Measurements from ENCODE around the gene MCOLN1. TPM values are rescaled to one million over a fixed set of nuclear protein-coding genes. Genes with fewer than 3 reads are reported as not detected.

MCOLN1 gene
- total RNA-seq, 1 experiment from 2014 or later: 13.1 TPM

DNA sequence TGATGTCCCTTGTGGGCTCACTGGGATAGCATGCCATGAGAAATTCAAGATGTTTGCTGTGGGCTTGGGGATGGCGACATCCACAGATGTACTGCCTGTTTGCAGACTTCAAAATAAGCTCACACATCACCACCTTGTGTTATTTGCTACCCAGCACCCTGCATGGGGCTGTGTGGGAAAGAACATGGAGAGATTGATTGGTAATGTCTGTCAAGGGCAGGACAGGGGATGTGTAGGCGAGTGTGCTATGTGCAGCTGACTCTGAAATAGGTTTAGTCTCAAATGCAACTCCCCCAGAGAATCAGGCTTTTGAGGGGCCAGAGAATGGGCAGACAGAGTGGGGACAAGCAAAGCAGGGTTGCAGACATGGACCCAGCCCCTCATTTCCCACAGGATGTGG is 37.8 kb downstream of the MCOLN1 start:
- intact Hi-C loops (cut with micrococcal nuclease; ENCODE audit: unreplicated experiment): no loop called here
- Mint-ChIP-seq H3K4me3 (ENCODE audit: low read depth, unreplicated experiment) (no peak overlapping the region), H3K27me3 (ENCODE audit: unreplicated experiment) (no peaks in the 10 kb centered on the region), H3K9me3 (ENCODE audit: low read depth, unreplicated experiment) (no peaks in the 10 kb centered on the region), H3K36me3 (ENCODE audit: insufficient read depth, unreplicated experiment) (peaks cover 10% of the 10 kb centered on the region), H3K27ac (ENCODE audit: unreplicated experiment) (no peak overlapping the region), H3K4me1 (ENCODE audit: low read depth, unreplicated experiment) (no peaks in the 10 kb centered on the region)
- DNase-seq: no peak
- no TSS peak for BruUV-seq (replicated peaks)
- CTCF ChIA-PET: no interaction called here
- no peak for TF ChIP-seq CTCF (IDR thresholded peaks at IDR 0.05; ENCODE audit: unreplicated experiment)

GRCh38 chr19:7561325-7561724 is 38.9 kb downstream of the MCOLN1 start:
- no peak for DNase-seq
- Mint-ChIP-seq H3K27me3 (ENCODE audit: unreplicated experiment) (no peaks in the 10 kb centered on the region), H3K4me1 (ENCODE audit: low read depth, unreplicated experiment) (no peaks in the 10 kb centered on the region), H3K27ac (ENCODE audit: unreplicated experiment) (no peak overlapping the region), H3K9me3 (ENCODE audit: low read depth, unreplicated experiment) (no peaks in the 10 kb centered on the region), H3K4me3 (ENCODE audit: low read depth, unreplicated experiment) (no peak overlapping the region), H3K36me3 (ENCODE audit: insufficient read depth, unreplicated experiment) (peaks cover 5% of the 10 kb centered on the region)
- CTCF ChIA-PET: interaction anchor here (0.6 kb wide), 1 partner anchor 409 kb away, joined by 3 read pairs; no protein-coding TSS in a partner anchor
- no peak for TF ChIP-seq CTCF (IDR thresholded peaks at IDR 0.05; ENCODE audit: unreplicated experiment)
- intact Hi-C loops (cut with micrococcal nuclease; ENCODE audit: unreplicated experiment): no loop called here
- no TSS peak for BruUV-seq (replicated peaks)

GRCh38 chr19:7562646-7563393 is 40.4 kb downstream of the MCOLN1 start:
- H3K4me3 Mint-ChIP-seq (ENCODE audit: low read depth, unreplicated experiment): no peak overlapping the region
- H3K9me3 Mint-ChIP-seq (ENCODE audit: low read depth, unreplicated experiment): no peaks in the 10 kb centered on the region
- BruUV-seq (replicated peaks): no TSS peak
- CTCF ChIA-PET: interaction anchor here (0.7 kb wide), 1 partner anchor 55 kb away, joined by 4 read pairs; no protein-coding TSS in a partner anchor
- TF ChIP-seq CTCF (IDR thresholded peaks at IDR 0.05; ENCODE audit: unreplicated experiment): no peak
- DNase-seq: no peak
- peaks cover 5% of the 10 kb centered on the region for H3K36me3 Mint-ChIP-seq (ENCODE audit: insufficient read depth, unreplicated experiment)
- no peaks in the 10 kb centered on the region for H3K4me1 Mint-ChIP-seq (ENCODE audit: low read depth, unreplicated experiment)
- H3K27ac Mint-ChIP-seq (ENCODE audit: unreplicated experiment): no peak overlapping the region
- intact Hi-C loops (cut with micrococcal nuclease; ENCODE audit: unreplicated experiment): no loop called here
- no peaks in the 10 kb centered on the region for H3K27me3 Mint-ChIP-seq (ENCODE audit: unreplicated experiment)

DNA sequence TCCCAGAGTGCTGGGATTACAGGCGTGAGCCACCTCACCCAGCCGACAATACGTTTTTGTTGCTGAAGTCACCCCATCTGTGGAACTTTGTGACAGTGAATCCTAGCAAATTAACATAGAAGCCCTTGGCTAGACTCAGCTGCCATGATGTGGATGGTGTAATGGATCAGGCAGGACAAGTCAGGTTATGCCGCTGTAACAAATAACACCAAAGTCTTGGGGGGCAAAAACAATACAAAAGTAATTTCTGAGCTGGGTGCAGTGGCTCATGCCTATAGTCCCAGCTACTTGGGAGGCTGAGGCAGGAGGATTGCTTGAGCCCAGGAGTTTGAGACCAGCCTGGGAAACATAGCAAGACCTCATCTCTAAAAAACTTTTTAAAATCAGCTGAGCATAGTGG is 42.4 kb downstream of the MCOLN1 start:
- BruUV-seq (replicated peaks): no TSS peak
- Mint-ChIP-seq H3K4me1 (ENCODE audit: low read depth, unreplicated experiment) (no peaks in the 10 kb centered on the region), H3K36me3 (ENCODE audit: insufficient read depth, unreplicated experiment) (peaks cover 5% of the 10 kb centered on the region), H3K27me3 (ENCODE audit: unreplicated experiment) (no peaks in the 10 kb centered on the region), H3K9me3 (ENCODE audit: low read depth, unreplicated experiment) (no peaks in the 10 kb centered on the region), H3K4me3 (ENCODE audit: low read depth, unreplicated experiment) (no peak overlapping the region), H3K27ac (ENCODE audit: unreplicated experiment) (no peak overlapping the region)
- no peak for DNase-seq
- TF ChIP-seq CTCF (IDR thresholded peaks at IDR 0.05; ENCODE audit: unreplicated experiment): no peak
- intact Hi-C loops (cut with micrococcal nuclease; ENCODE audit: unreplicated experiment): no loop called here
- CTCF ChIA-PET: interaction anchor here (0.6 kb wide), 1 partner anchor 65 kb away, joined by 7 read pairs; the partner anchor contains the start of genes PET100 and XAB2
